ENCODE data around the gene SRRM5. TPM values are rescaled to one million over a fixed set of nuclear protein-coding genes. Genes with fewer than 3 reads are reported as not detected.
A peak's percentile ranks its signal among the peaks of the same experiment; 100 is the strongest.
"Not testable (repeated sequence)": the region's sequence is repeated elsewhere in the genome, so short reads cannot be mapped to it uniquely, and the experiment has no call there.

SRRM5 gene
- total and polyA plus RNA-seq, 2 of the 13 experiments (the other 11 are each of a cell fraction or from before 2014, with no cell fraction given), result 0.11 to 0.16 TPM

GRCh38 chr19:43650276-43650675 lies 38.4 kb downstream of the SRRM5 start:
- H3K9me3 ChIP-seq (ENCODE audit: low read length); BruUV-seq (replicated peaks); FAIRE-seq; ATAC-seq; H3K27me3 ChIP-seq (ENCODE audit: control insufficient read depth in 1 of 2, insufficient read depth in 2 of 2, low read length in 2 of 2); H2AFZ ChIP-seq (ENCODE audit: low read length); H3K4me2 ChIP-seq (ENCODE audit: low read depth, low read length); H4K20me1 ChIP-seq (ENCODE audit: insufficient read depth, low read length); DNase-seq (ENCODE audit: low spot score); H3K36me3 ChIP-seq (replicated peaks in 1 of 2; ENCODE audit: control insufficient read depth in 1 of 2, insufficient read depth in 2 of 2, low read length in 2 of 2); POLR2A ChIA-PET; intact Hi-C loops (cut with micrococcal nuclease; ENCODE audit: unreplicated experiment); H3K27ac ChIP-seq (ENCODE audit: extremely low read length, insufficient read depth, low read length); H3K4me3 ChIP-seq (replicated peaks in 1 of 3; ENCODE audit: insufficient read depth in 1 of 3, low read depth in 2 of 3, low read length in 3 of 3); H3K4me1 ChIP-seq (ENCODE audit: insufficient read depth, low read length); H3K9ac ChIP-seq (ENCODE audit: insufficient read depth, low read depth, low read length); H3K79me2 ChIP-seq (ENCODE audit: insufficient read depth, low read length): not testable (repeated sequence)
- WGBS (ENCODE audit: low lambda C conversion rate), result 98% methylated on average over 7 of the region's 7 CpGs
- in situ Hi-C loops (cut with HindIII; ENCODE audit: extremely low pct_ligation_motif_present, low pct_unique_long_range_greater_than_20kb), result loop anchor here (5.0 kb wide), 2 partner anchors 53 to 93 kb away; partner anchors contain the start of genes IRGQ and ZNF576
- TF ChIP-seq ZNF121 (CRISPR knock-in tag; IDR thresholded peaks at IDR 0.05), result peak; percentile 59
- CTCF ChIA-PET (ENCODE audit: low intra/inter-chr PET ratio, low total read pairs), result interaction anchor here (0.8 kb wide), 1 partner anchor 95 kb away, joined by 3 read pairs; no protein-coding TSS in a partner anchor

- in situ Hi-C loops (cut with HindIII; ENCODE audit: extremely low pct_ligation_motif_present, low pct_unique_long_range_greater_than_20kb), result loop anchor here (5.0 kb wide), 2 partner anchors 55 to 95 kb away; partner anchors contain the start of genes IRGQ and ZNF576
- intact Hi-C loops (cut with micrococcal nuclease; ENCODE audit: unreplicated experiment), result loop anchor here (1.0 to 2.0 kb wide), 3 partner anchors 55 to 117 kb away; partner anchors contain the start of genes IRGQ and ZNF576
- Histone ChIP-seq H2AFZ (ENCODE audit: low read length) (peak overlapping the region; percentile 81), H3K79me2 (ENCODE audit: insufficient read depth, low read length) (no peaks in the 10 kb centered on the region), H3K36me3 (replicated peaks in 1 of 2; ENCODE audit: control insufficient read depth in 1 of 2, insufficient read depth in 2 of 2, low read length in 2 of 2) (no peaks in the 10 kb centered on the region), H3K27ac (ENCODE audit: extremely low read length, insufficient read depth, low read length) (peak overlapping the region; percentile 62), H3K9me3 (ENCODE audit: low read length) (no peaks in the 10 kb centered on the region), H3K9ac (ENCODE audit: insufficient read depth, low read depth, low read length) (peak overlapping the region; percentile 70), H4K20me1 (ENCODE audit: insufficient read depth, low read length) (no peaks in the 10 kb centered on the region), H3K4me2 (ENCODE audit: low read depth, low read length) (peak overlapping the region; percentile 74), H3K27me3 (ENCODE audit: control insufficient read depth in 1 of 2, insufficient read depth in 2 of 2, low read length in 2 of 2) (no peaks in the 10 kb centered on the region), H3K4me1 (ENCODE audit: insufficient read depth, low read length) (peaks cover 8% of the 10 kb centered on the region), H3K4me3 (replicated peaks in 1 of 3; ENCODE audit: insufficient read depth in 1 of 3, low read depth in 2 of 3, low read length in 3 of 3) (peak overlapping the region; percentile 59 to 75 (median 69))
- ChIA-PET POLR2A (interaction anchor here (1.0 to 1.6 kb wide), 3 partner anchors 16 to 97 kb away, joined by 3 to 6 read pairs (median 5); no protein-coding TSS in a partner anchor), CTCF (ENCODE audit: low intra/inter-chr PET ratio, low total read pairs) (interaction anchor here (1.1 to 2.1 kb wide), 4 partner anchors 57 to 220 kb away, joined by 3 to 14 read pairs (median 8); partner anchors contain the start of genes IRGQ and ZNF576)
- FAIRE-seq (peak; percentile 90), ATAC-seq (peak; percentile 93), DNase-seq (ENCODE audit: low spot score) (peak; percentile 75)
- WGBS (ENCODE audit: low lambda C conversion rate), result 24% methylated on average over 13 of the region's 14 CpGs
- BruUV-seq (replicated peaks), result TSS peak; percentile 77
- TF ChIP-seq RFX3 (CRISPR knock-in tag; IDR thresholded peaks at IDR 0.05) (no peak), ZNF646 (CRISPR knock-in tag; IDR thresholded peaks at IDR 0.05) (no peak), YEATS2 (CRISPR knock-in tag; IDR thresholded peaks at IDR 0.05; ENCODE audit: borderline replicate concordance) (no peak), SP1 (IDR thresholded peaks at IDR 0.05) (no peak), SP1 (CRISPR knock-in tag; IDR thresholded peaks at IDR 0.05) (no peak), MNT (IDR thresholded peaks at IDR 0.05) (no peak), ZBTB7A (CRISPR knock-in tag; IDR thresholded peaks at IDR 0.05) (no peak), ELF3 (CRISPR knock-in tag; IDR thresholded peaks at IDR 0.05) (peak; percentile 92)
Observed at GRCh38 chr19:43651758-43652545, 40.1 kb downstream of the SRRM5 start.

Measured in HepG2 (cell line).